GM18867 (cell line): Measurements from ENCODE around the gene ADRA2C.

ENCODE experiments used
- ATAC-seq: cut with Tn5 transposase; IDR thresholded peaks from one replicate; pipeline ENCODE4 v1.9.1; 2021; ENCODE audit warnings: mild to moderate bottlenecking, moderate library complexity; ENCODE audit not compliant: unreplicated experiment

ADRA2C gene

DNA sequence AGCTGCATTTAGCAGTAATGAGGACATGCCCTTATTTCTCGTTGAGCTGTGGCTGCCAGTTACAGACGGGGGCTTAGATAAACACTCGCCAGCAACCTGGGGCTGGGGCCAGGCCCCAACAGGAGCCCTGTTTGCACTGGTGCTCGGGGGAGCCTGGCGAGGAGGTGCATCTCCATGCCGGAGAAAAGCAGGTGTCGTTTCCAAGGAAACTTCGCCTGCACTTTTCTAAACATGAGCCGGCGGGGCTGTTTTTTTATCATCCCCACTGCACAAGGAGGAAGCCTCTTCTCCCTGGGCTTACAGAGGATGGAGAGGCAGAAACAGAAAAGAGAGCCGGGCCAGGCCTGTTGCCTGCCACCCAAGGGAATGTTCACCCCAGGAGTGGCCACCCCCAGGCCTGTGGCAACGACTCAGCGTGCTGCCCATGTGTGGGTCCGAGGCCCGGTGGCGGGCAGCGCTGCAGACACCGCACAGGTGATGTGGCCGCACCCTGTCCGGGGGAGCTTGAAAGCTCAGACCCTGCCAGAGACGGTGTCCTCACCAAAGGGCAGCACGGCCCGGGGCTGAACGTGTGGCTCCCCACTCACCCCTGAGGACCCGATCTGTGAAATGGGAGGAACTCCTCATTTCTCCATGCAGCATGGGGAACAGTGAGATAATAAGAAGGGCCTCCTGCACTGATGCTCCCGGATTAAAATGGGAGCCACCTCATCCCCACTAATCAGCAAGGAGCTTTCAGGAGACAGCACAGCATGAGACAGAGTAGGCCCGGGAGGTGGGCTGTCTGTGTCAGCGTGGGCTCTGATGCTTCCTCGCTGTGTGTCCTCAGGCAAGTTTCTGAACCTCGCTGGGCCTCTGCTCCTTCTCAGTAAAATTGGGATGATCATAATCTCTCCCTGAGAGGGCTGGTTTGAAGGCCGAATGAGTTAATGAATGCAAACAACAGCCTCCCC lies 33.8 kb upstream of the ADRA2C start:
- ATAC-seq, result no peak

DNA sequence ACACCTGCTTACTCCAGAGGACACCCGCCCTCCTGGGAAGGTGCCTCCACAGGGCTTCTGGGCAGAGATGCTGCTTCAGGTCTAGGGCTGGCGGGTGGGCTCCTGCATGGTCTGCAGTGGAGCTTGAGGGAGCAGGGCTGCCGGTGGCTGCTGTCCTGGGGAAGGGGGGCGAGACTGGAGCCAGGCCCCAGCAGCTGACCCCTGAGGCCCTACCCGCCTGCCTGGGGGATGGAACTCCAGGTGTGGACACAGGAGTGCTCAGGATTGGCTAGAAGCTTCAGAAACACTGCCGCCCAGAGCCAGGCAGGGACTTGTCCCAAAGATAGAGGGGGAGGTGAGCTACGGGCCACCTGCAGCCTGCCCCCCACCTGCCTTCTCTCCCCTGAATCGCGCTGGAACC lies 33.0 kb upstream of the ADRA2C start:
- ATAC-seq, result no peak

DNA sequence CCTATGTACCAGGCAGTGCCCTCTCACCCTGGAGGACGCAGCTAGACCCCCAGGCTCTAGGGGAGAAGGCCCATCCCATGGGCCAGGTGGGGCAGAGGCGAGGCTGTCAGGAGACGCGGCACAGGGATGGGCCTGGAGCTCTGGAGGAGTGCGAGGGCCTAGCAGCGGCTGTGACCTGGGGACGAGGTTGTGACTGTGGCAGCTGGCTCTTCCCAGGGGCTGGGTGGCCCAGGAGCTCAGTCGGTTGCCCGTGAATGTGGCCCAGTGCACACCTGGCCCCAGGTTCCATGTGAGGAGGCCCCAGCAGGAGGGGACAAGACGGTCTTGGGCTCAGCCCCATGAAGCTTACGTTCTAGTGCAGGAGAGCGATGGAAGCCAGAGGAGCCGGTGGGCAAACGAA lies 31.0 kb upstream of the ADRA2C start:
- ATAC-seq, result no peak

DNA sequence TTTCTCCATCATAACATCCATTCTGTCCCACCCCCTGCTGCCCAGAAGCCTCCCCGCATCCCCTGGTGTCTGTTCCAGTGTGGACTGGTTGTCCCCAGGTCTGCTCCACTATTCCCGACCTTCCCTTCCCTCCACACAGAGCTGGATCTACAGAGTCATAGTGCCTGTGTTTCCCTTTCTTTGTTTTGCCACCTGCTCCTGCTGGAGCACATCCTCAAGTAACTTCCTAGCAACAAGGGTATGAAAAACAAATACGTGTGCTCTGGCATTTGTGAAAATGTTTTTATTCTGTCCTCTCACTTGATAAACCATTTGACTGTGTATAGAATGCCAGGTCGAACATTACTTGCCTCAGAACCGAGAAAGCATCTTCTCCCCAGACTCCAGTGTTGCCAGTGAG lies 29.9 kb upstream of the ADRA2C start:
- no peak for ATAC-seq

DNA sequence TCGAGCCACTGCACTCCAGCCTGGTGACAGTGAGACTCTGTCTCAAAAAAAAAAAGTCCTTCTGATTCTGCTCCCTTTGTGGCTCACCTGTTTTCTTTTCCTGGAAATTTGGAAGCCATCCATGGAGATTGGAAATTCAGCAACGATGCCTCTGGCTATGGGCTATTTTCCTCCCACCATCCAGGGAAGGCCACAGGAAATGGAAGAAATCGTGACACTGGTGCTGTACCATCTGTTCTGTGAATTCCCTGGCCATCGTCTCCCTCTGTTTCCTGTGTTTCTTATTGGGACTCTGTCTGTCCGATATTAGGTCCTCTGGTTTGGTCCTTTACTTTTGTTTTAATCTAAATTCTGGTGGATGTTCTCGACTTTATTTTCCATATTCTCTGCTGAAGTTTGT lies 29.4 kb upstream of the ADRA2C start:
- no peak for ATAC-seq

DNA sequence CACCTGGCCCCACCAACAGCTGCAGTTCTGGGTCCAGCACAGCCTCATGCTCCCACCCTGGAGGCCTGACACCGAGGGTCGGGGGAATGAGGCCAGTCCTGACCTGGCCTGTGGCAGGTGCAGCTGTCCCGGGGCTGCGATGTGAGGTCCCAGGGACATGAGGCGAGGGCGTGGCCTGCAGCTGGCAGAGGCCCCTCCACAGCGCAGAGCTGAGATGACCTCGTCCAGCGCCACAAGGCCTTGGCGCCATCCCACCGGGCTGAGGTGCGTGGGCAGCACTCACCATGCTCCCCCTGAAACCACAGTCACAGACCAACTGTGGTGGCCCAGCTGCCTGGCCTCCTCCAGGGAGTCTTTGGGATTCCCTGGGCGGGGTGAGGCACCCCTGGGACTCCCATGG lies 26.6 kb upstream of the ADRA2C start:
- no peak for ATAC-seq

DNA sequence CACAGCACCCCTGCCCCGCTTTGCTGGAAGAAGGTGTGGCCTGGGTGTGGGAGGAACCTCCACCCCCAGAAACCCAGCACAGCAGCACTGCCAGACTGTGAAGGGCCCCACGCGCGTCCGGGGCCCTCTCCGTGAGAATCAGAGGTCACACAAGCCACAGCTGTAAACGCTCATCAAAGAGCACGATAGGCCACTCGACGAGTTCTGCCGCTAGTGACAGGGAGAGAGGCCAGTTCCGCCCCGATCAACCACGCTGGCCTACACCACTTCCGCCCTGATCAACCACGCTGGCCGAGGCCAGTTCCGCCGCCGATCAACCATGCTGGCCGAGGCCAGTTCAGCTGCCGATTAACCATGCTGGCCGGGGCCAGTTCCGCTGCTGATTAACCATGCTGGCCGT lies 25.9 kb upstream of the ADRA2C start:
- ATAC-seq, result no peak

DNA sequence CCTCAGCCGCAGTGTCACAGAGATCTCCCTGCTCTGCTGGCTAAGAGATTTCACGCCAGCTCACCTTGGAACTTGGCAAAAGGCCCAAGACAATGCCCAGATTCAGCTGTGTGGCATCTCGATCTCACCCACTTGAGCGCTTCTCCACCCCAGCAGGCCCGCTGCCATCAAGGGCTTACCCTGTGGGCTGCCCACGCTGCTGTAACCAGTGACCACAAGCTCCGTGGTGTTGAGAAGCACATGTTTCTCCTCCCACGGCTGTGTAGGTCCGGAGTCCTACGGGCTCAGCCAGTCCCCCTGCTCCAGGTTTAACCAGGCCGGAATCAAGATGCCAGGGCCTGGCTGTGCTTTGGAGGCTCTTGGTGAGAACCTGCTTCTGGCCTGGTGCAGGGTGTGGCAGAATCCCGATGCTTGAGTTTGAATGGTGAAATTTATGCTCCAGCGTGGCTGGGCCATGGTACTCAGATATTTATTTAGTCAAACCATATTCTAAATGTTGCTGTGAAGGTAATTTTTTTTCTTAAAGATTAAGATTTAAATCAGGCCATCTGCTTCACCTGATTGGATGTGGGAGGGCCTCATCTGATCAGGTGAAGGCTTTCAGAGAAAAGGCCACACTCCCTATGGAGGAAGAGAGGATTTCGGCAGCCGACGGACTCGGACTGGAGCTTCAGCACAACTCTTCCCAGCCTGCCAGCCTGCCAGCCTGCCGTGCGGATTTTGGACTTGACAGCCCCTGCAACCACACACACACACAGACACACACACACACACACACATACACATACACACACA lies 24.8 kb upstream of the ADRA2C start:
- ATAC-seq, result no peak

DNA sequence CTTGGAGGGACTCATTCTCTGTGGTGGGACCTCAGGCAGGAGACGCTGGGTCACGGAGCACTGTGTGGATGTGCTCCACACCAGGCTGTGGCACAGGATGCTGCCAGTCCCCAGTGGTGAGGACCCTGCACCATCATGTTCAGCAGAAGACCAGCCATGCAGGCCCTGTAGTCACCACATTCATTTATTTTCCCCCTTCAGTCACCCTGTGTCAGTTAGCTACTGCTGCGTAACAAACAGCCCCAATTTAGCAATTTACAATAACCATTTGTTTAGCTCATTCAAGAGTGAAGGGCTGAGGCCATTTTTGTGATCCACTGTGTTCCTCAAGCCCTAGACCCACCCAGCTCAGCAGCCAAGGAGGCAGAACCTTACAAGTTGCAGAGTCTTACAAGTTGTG lies 23.6 kb upstream of the ADRA2C start:
- ATAC-seq, result no peak

DNA sequence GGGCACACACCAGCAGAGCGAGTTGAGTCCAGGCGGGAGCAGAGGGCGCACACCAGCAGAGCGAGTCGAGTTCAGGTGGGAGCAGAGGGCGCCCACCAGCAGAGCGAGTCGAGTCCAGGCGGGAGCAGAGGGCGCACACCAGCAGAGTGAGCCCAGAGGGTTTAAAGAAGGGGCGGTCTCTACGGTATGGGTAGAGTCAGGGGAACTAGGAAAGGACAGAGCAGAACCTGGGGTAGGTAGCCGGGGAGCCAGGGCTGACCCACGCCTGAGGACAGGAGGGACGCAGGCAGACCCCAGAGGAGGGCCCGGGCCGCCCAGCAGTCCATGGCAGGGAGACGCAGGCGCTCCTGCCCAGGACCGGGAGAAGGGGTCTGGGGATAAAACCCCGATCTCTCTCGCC lies 22.0 kb upstream of the ADRA2C start:
- no peak for ATAC-seq

DNA sequence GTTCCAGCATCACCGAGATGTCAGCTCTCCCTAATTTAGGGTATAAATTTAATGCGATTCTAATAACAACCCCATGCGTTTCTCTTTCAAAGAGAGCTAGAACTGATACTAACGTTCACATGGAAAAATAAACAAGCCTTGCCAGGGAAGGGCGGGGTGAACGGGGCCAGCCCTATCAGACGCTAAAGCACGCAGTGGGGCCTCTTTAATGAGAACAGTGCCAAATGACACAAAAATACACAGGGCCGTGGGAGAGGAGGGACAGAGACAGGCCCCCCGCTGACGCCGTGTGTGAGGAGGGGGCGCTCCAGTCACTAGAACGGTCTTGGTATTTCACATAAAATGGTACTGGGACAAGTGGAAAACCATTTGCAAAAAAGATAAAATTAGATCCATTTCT lies 21.3 kb upstream of the ADRA2C start:
- ATAC-seq, result no peak

DNA sequence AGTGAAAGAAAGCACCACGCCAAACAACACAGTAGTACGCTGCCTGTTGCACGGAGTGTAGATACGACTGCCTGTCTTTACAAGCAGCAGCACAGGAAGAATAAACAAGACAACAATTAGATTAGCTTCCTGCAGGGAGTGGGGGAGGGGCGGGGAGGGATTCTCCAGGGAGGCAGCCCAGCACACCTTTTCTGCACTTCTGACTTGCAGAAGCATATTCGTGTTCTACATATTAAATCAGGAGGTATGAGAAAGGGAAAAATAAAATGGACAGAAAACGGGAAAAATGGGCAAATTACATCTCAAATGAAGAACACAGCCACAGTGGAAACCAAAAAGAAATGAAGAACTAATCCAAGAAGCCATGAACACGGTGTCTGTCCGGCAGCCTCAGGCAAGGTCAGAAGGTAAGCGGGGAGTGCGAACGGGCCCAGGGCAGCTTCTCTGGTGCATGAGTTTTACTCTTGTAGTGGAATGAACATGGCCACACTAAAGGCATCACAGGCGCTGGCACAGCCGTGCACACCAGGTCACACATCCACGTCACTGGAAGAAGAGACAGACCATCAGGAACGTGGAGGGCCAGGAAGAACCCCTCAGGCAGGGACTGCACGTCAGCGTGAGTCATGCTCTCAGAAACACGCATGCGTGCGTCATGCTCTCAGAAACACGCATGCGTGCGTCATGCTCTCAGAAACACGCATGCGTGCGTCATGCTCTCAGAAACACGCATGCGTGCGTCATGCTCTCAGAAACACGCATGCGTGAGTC lies 20.1 kb upstream of the ADRA2C start:
- ATAC-seq, result no peak

DNA sequence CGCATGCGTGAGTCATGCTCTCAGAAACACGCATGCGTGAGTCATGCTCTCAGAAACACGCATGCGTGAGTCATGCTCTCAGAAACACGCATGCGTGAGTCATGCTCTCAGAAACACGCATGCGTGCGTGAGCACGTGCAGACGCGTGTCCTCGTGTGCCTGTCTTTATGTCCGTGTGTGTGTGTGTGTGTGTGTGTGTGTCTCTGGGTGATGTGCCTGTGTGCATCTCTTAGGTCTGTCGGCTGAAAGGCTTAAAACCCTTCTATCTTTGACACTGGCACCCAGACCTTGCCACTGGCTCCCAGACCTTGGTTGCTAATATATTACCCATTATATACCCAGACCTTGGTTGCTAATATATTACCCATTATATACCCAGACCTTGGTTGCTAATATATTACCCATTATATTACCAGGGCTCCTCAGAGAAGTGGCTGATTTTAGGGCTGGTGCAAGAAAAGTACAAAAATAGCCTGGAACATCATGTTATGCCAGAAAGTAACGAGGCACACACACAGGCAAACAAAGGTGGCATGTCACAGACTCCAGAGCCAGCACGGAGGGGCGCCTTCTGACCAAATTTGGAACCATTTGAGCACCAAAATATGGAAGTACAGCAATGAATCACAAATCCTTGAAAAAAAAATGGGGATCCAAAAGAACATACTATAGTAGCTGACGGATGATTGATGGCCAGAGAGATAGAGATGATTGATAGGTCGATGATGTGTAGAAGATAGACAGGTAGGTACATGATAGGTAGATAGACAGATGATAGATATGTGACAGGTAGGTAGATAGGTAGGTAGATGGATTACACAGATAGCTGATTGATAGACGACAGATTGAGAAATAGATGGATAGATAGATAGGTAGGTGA lies 19.2 kb upstream of the ADRA2C start:
- ATAC-seq, result no peak

DNA sequence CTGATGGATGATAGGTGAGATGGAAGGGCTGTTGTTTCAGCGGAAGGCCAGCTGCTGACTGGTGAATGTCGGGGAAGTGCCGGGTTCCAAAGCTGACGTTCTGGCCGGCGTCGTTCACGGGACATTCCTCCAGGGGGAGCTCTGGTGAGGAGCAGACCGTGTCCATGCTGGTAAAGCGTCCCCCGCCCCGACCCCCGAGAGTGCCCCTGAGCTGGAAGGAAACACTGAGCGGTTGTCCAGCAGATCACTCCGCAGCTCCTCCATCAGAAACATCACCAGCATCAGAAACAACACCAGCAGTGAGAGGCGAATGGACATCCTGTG lies 18.6 kb upstream of the ADRA2C start:
- no peak for ATAC-seq

DNA sequence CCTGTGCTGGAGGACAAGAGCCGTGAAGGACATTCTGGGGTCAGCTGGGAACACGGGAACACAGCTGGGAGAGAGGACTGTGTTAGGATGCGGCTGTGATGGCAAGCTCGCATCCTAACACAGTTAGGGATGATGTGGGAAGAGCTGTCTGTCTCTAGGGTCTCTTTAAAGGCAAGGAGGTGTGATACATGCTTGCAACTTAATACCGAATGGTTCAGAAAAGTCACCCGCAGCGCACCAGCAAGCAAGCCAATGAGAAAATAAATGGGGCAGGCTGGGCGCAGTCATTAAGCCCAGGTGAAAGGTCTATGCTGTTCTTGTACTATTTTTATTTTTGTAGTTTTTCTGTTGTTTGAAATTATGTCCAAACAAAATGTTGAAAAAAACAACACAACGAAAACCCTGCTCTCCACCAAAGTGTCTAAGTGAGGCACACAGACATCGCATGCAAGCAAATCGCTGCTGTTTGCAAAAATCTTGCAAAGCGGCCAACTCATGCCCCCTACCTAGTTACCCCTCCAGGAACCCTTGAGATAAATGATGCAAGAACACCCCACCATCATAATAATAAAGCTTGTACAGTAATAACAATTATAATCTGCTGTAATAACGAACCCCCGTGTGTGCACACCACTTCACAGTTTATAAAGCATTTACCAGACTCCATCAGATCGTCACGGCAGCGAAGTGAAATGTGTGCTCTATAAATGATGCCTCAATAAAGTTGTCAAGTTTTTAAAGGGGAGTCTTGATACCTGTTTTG lies 17.9 kb upstream of the ADRA2C start:
- no peak for ATAC-seq

DNA sequence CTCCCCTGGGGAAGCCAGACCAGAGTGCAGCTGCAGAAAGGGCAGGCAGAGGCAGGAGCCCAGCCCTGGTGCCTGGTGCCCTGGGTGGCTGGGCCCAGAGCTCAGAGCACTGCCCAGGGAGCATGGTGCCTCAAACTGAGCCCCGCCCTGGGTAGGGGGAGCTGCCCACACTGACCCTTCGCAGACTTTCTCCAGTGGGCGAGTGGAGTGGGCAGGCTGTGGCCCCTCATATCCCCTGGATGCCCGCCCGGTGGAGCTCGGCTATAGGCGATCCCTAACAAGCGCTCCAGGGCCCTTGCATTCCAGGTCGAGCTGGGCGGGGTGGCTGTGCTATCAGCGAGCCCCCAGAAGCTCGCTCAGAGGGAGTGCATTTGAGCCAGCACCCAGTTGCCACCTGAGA lies 17.1 kb upstream of the ADRA2C start:
- no peak for ATAC-seq

DNA sequence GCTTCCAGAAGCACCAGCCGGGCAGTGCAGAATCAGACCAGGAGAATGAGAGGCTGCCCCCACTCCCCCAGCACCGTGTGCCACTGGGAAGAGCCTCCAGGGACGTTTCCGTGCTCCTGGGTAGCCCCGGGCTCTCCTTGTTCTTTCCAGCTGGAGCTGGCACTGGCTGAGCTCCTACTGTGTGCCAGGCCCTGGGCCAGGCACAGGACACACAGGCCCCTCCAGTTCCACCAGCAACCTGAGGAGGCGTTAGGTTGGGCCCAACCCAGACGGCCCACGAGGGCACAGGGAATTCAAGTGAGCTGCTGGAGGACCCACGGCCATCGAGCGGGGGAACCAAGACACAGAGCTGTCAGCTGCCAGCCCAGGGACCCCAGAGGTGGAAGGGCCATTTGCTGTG lies 15.9 kb upstream of the ADRA2C start:
- no peak for ATAC-seq

DNA sequence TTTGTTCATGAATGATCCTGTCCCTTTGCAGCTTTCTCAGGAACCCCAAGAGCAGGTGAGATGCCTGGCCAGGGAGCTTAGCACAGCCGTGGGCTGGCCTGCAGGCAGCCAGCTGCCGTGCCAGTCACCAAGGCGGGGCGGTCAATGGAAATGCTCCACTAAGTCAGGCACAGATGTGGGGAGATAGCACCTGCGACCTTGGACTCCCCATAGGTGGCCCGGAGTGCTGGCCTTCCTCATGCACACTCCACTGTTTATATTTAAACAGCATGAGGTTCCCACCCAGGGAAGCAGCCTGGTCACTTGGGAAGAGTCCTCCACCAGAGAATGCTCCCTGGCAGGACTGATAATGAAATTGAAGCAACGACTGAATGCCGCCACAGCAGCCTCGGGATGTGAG lies 14.2 kb upstream of the ADRA2C start:
- ATAC-seq, result no peak

DNA sequence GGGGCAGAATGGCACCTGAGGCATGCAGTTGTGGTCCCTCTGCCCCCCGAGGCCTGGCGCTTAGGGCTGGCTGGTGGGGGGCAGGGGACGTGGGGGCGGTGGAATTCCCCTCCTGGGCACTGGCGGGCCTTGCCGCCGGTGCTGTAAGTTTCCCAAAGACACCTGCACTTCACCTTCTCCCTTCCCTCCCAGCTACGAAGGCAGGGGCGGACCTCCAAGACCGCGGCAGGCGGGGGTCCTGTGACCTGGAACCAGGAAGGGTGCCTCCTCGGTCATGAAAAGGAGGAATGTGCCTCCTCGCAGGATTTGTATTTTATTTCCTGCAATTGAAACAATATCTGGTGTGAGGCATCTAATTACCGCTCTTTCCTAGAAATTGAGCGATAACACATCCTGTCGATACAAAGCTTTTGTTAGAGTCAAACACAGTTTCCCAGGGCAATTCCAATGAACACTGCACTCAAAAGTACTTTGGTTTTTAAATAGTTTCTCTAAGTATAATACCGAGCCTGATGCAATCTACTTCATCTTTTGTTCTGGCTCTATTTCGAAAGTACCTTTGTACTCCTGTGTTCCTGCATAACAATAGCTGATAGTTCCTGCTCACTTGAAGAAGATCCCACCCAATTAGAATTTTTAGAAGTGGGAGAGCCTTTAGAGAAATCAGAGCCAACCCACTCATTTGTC lies 12.3 kb upstream of the ADRA2C start:
- ATAC-seq, result no peak
